ENCODE data around the gene SMCO3.

GRCh38 chr12:14802247-14802646 is 11.7 kb downstream of the SMCO3 start:
- TF ChIP-seq CTCF (IDR thresholded peaks at IDR 0.05 in 2 of 3, conservative IDR thresholded peaks at IDR 0.05 in 1 of 3; ENCODE audit: borderline replicate concordance in 1 of 3, insufficient read depth in 1 of 3, low read depth in 2 of 3, low read length in 2 of 3) (no peak), TCF7L2 (IDR thresholded peaks at IDR 0.05; ENCODE audit: borderline replicate concordance, extremely low read depth, insufficient read depth, insufficient read length) (no peak), EZH2 (IDR thresholded peaks at IDR 0.05) (no peak), POLR2AphosphoS5 (IDR thresholded peaks at IDR 0.05; ENCODE audit: low read depth, low read length) (no peak), RAD21 (IDR thresholded peaks at IDR 0.05; ENCODE audit: low read depth) (no peak), POLR2A (IDR thresholded peaks at IDR 0.05; ENCODE audit: borderline replicate concordance, extremely low read depth, insufficient read depth, insufficient read length) (no peak), MAX (IDR thresholded peaks at IDR 0.05) (no peak)
